Hepatocyte (in vitro differentiated cells): ENCODE measurements around the gene GNAZ. TPM values are rescaled to one million over a fixed set of nuclear protein-coding genes. Genes with fewer than 3 reads are reported as not detected.
"Not testable (repeated sequence)": the region's sequence is repeated elsewhere in the genome, so short reads cannot be mapped to it uniquely, and the experiment has no call there.

Experiments used
- DNase-seq: peaks from one replicate; pipeline ENCODE4 v3.0.0-alpha.2; 2016; ENCODE audit warnings: low spot score
- H2AFZ ChIP-seq: fragments of 200-600 bp; sonication (generic); 2 replicates; pipeline ENCODE4 v1.6.0; 2016; ENCODE audit warnings: antibody characterized with exemption, mild to moderate bottlenecking
- H3K27ac ChIP-seq: fragments of 200-600 bp; sonication (generic); 2 replicates; pipeline ENCODE4 v1.5.1; 2016; ENCODE audit warnings: mild to moderate bottlenecking
- H3K27me3 ChIP-seq: fragments of 200-600 bp; sonication (generic); 2 replicates; pipeline ENCODE4 v1.6.1; 2016
- H3K36me3 ChIP-seq: fragments of 200-600 bp; sonication (generic); replicated peaks from 2 replicates; pipeline ENCODE4 v1.5.1; 2016; ENCODE audit warnings: low read depth; ENCODE audit not compliant: insufficient read depth
- H3K4me1 ChIP-seq: fragments of 200-600 bp; sonication (generic); 2 replicates; pipeline ENCODE4 v1.5.1; 2016; ENCODE audit warnings: mild to moderate bottlenecking, moderate library complexity; ENCODE audit not compliant: insufficient read depth
- H3K4me2 ChIP-seq: fragments of 200-600 bp; sonication (generic); 2 replicates; pipeline ENCODE4 v1.6.0; 2016
- H3K4me3 ChIP-seq: fragments of 200-600 bp; sonication (generic); 2 replicates; pipeline ENCODE4 v1.5.1; 2016; ENCODE audit warnings: mild to moderate bottlenecking
- H3K79me2 ChIP-seq: fragments of 200-600 bp; sonication (generic); 2 replicates; pipeline ENCODE4 v1.6.0; 2017; ENCODE audit warnings: mild to moderate bottlenecking
- H3K9me2 ChIP-seq: fragments of 200-600 bp; sonication (generic); replicated peaks from 2 replicates; pipeline ENCODE4 v1.6.0; 2017; ENCODE audit warnings: mild to moderate bottlenecking; ENCODE audit not compliant: insufficient read depth
- H3K9me3 ChIP-seq: fragments of 200-600 bp; sonication (generic); 2 replicates; pipeline ENCODE4 v1.5.1; 2016; ENCODE audit warnings: low read depth, mild to moderate bottlenecking
- H4K20me1 ChIP-seq: fragments of 200-600 bp; sonication (generic); 2 replicates; pipeline ENCODE4 v1.6.0; 2016; ENCODE audit warnings: mild to moderate bottlenecking; ENCODE audit not compliant: insufficient read depth, poor library complexity, severe bottlenecking
- EZH2 ChIP-seq: fragments of 200-600 bp; sonication (generic); IDR thresholded peaks from 2 replicates; pipeline ENCODE4 v1.6.1; 2016; ENCODE audit warnings: antibody characterized with exemption, mild to moderate bottlenecking, borderline replicate concordance
- EZH2phosphoT487 ChIP-seq: fragments of 200-600 bp; sonication (generic); IDR thresholded peaks from one replicate; pipeline ENCODE4 v1.6.1; 2018; ENCODE audit warnings: antibody characterized with exemption, mild to moderate bottlenecking, low read depth, moderate library complexity; ENCODE audit not compliant: unreplicated experiment, severe bottlenecking
- WGBS: methylation state at CpG from one replicate; pipeline ENCODE4 v1.1.6; 2016; ENCODE audit warnings: low lambda C conversion rate; ENCODE audit errors: missing lambda C conversion rate; 5-methylcytosine and 5-hydroxymethylcytosine counted together
- polyA plus RNA-seq: library from polyadenylated mRNA; unstranded; fragments of >200 nt; fragmentation: Nextera tagmentation; extraction: Ambion mirVana; gene quantifications from 2 replicates; pipeline ENCODE4 v1.2.1, GENCODE V29; 2016
- total RNA-seq: library from RNA; depleted of rRNA; stranded (reverse); fragments of >200 nt; gene quantifications from 2 replicates; pipeline ENCODE4 v1.2.3, GENCODE V29; 2014
- TF ChIP-seq, protein P1 (sequence below): fragments of 200-600 bp; sonication (generic); IDR thresholded peaks from 2 replicates; pipeline ENCODE4 v1.5.1; 2016; ENCODE audit warnings: antibody characterized with exemption, mild to moderate bottlenecking; ENCODE audit not compliant: poor library complexity

GNAZ gene
- total and polyA plus RNA-seq, 2 experiments from 2014 or later = 3.4 to 4.1 TPM

- no peak overlapping the region for H2AFZ ChIP-seq
- H3K4me2 ChIP-seq = no peak overlapping the region
- no peaks in the 10 kb centered on the region for H3K36me3 ChIP-seq
- no peaks in the 10 kb centered on the region for H3K4me1 ChIP-seq
- 74% methylated on average over 6 of the region's 6 CpGs for WGBS
- H3K27ac ChIP-seq = no peak overlapping the region
- H3K4me3 ChIP-seq = no peak overlapping the region
- H3K9me2 ChIP-seq = no peaks in the 10 kb centered on the region
- H3K9me3 ChIP-seq = no peaks in the 10 kb centered on the region
- no peaks in the 10 kb centered on the region for H4K20me1 ChIP-seq
- H3K27me3 ChIP-seq = no peaks in the 10 kb centered on the region
- no peak for TF ChIP-seq EZH2phosphoT487
- no peak for DNase-seq
- no peaks in the 10 kb centered on the region for H3K79me2 ChIP-seq
Observed at GRCh38 chr22:23131931-23132330, 61.6 kb downstream of the GNAZ start.

DNA sequence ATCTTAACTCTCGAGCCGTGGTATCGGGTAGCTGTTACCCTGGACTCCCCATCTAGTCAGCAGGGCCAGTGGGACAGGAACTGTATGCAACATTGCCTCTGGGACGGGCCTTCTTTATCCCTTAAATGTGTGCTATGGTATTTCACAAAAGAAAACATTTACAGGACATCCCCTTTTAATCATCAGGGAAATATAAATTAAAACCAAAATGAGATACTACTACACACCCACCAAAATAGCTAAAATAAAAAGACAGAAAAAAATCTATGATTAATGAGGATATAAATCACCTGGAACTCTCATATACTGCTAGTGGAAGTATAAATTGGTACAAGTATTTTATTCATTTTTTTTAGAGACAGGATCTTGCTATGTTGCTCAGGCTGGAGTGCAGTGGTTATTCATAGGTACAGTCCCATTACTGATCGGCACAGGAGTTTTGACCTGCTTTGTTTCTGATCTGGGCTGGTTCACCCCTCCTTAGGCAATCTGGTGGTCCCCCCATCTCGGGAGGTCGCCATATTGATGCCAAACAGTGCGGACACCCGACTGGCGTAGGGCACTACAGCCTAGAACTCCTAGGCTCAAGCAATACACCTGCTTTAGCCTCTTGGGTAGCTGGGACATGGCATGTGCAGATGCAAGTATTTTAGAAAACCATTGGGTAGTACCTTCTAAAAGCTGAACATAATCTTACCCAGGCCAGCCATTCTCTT is 62.2 kb downstream of the GNAZ start:
- H3K9me3 ChIP-seq = no peaks in the 10 kb centered on the region
- H3K4me3 ChIP-seq = no peak overlapping the region
- H3K27me3 ChIP-seq = no peaks in the 10 kb centered on the region
- H3K4me2 ChIP-seq = no peak overlapping the region
- H3K36me3 ChIP-seq = no peaks in the 10 kb centered on the region
- H3K9me2 ChIP-seq = no peaks in the 10 kb centered on the region
- H4K20me1 ChIP-seq = no peaks in the 10 kb centered on the region
- 92% methylated on average over 10 of the region's 10 CpGs for WGBS
- TF ChIP-seq EZH2 (no peak), EZH2phosphoT487 (no peak)
- TF ChIP-seq, protein P1, sequence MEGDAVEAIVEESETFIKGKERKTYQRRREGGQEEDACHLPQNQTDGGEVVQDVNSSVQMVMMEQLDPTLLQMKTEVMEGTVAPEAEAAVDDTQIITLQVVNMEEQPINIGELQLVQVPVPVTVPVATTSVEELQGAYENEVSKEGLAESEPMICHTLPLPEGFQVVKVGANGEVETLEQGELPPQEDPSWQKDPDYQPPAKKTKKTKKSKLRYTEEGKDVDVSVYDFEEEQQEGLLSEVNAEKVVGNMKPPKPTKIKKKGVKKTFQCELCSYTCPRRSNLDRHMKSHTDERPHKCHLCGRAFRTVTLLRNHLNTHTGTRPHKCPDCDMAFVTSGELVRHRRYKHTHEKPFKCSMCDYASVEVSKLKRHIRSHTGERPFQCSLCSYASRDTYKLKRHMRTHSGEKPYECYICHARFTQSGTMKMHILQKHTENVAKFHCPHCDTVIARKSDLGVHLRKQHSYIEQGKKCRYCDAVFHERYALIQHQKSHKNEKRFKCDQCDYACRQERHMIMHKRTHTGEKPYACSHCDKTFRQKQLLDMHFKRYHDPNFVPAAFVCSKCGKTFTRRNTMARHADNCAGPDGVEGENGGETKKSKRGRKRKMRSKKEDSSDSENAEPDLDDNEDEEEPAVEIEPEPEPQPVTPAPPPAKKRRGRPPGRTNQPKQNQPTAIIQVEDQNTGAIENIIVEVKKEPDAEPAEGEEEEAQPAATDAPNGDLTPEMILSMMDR = no peak
- no peaks in the 10 kb centered on the region for H3K4me1 ChIP-seq
- no peak overlapping the region for H3K27ac ChIP-seq
- no peaks in the 10 kb centered on the region for H3K79me2 ChIP-seq
- DNase-seq = no peak
- no peak overlapping the region for H2AFZ ChIP-seq

DNA sequence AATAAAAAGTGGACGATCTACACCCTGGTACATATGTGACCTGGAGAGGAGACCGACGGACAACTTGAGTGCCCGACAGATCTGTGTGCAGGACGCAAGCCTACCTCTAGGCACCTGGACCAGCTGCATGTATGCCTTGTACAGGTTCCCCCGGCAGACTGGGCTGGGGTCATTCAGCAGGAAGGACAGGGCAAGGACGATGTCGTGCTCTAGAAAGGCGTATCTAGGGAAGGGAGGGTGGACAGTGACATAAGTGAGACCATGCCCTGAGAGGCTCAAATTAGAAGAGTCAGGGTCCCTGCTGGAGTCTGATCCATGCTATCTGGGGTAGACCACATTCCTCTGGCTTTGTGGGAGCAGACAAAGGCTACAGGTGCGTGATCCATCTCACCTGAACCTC is 63.6 kb downstream of the GNAZ start:
- no peaks in the 10 kb centered on the region for H3K9me3 ChIP-seq
- TF ChIP-seq EZH2 = no peak
- TF ChIP-seq, protein P1 = no peak
- TF ChIP-seq EZH2phosphoT487 = no peak
- 89% methylated on average over 10 of the region's 10 CpGs for WGBS
- H3K36me3 ChIP-seq = no peaks in the 10 kb centered on the region
- H2AFZ ChIP-seq = no peak overlapping the region
- H3K4me3 ChIP-seq = no peak overlapping the region
- H3K27ac ChIP-seq = no peak overlapping the region
- no peak for DNase-seq
- H3K4me1 ChIP-seq = no peaks in the 10 kb centered on the region
- no peak overlapping the region for H3K4me2 ChIP-seq
- H4K20me1 ChIP-seq = no peaks in the 10 kb centered on the region
- no peaks in the 10 kb centered on the region for H3K9me2 ChIP-seq
- H3K79me2 ChIP-seq = no peaks in the 10 kb centered on the region
- H3K27me3 ChIP-seq = no peaks in the 10 kb centered on the region

GRCh38 chr22:23136991-23137390 is 66.7 kb downstream of the GNAZ start:
- not testable (repeated sequence) for H3K79me2 ChIP-seq, H3K36me3 ChIP-seq, H4K20me1 ChIP-seq, H3K4me3 ChIP-seq, H3K27me3 ChIP-seq, H3K27ac ChIP-seq, H3K4me2 ChIP-seq, DNase-seq, H3K9me3 ChIP-seq, H3K9me2 ChIP-seq, H3K4me1 ChIP-seq, H2AFZ ChIP-seq
- WGBS = 100% methylated on average over 2 of the region's 4 CpGs
